B cell (primary cell): ENCODE measurements around the gene FMN2. TPM values are rescaled to one million over a fixed set of nuclear protein-coding genes. Genes with fewer than 3 reads are reported as not detected.

Experiments used
- polyA plus RNA-seq: library from polyadenylated mRNA; depleted of rRNA; stranded (reverse); fragments of >200 nt; gene quantifications from 2 replicates; pipeline ENCODE4 v1.2.3, GENCODE V29; 2012
- small RNA-seq: library from RNA; depleted of rRNA; stranded (forward); fragments of <200 nt; gene quantifications from one replicate; pipeline ENCODE3, GENCODE V24; 2012; ENCODE audit warnings: low replicate concordance, low read depth; ENCODE audit not compliant: insufficient read length
- total RNA-seq, 2 donors: library from RNA; stranded (reverse); fragments of 120-200 nt in 1 of 2; gene quantifications; 1 replicate in 1 of 2; 2 replicates in 1 of 2; pipeline versions ENCODE4 v1.2.3 to v1.2.4, GENCODE V29; 2013 to 2022

Gene FMN2
- total and polyA plus RNA-seq, 2 donors (not counting 1 experiment from before 2014, with no cell fraction given), result not detected

Small RNA genes within 50 kb of the gene (small RNA-seq; reads per million reads assigned to genes)
- not detected for gene RF00019
